Spleen (tissue), 11 donors: ENCODE data around the gene ID2. TPM values are rescaled to one million over a fixed set of nuclear protein-coding genes. Genes with fewer than 3 reads are reported as not detected.

Experiments used
- DNase-seq: peaks from one replicate; pipeline ENCODE4 v3.0.0-alpha.2; 2020
- H3K27ac ChIP-seq, 8 donors: fragments of 200-600 bp; sonication (generic) in 7 of 8; 1 replicate in 4 of 8; 2 replicates in 4 of 8; pipeline versions ENCODE4 v1.5.0 to v1.8.0; 2016 to 2021; ENCODE audit warnings: inconsistent platforms in 4 of 8, mild to moderate bottlenecking in 4 of 8, moderate library complexity in 1 of 8
- H3K27me3 ChIP-seq, 7 donors: fragments of 200-600 bp; sonication (generic) in 6 of 7; replicated peaks in 1 of 7; 1 replicate in 4 of 7; 2 replicates in 3 of 7; pipeline versions ENCODE4 v1.5.0 to v1.8.0; 2016 to 2021; ENCODE audit warnings: inconsistent platforms in 3 of 7, mild to moderate bottlenecking in 1 of 7
- H3K36me3 ChIP-seq, 6 donors: fragments of 200-600 bp; sonication (generic) in 5 of 6; 1 replicate in 4 of 6; 2 replicates in 2 of 6; pipeline versions ENCODE4 v1.5.0 to v1.8.0; 2016 to 2021; ENCODE audit warnings: inconsistent platforms in 2 of 6
- H3K4me1 ChIP-seq, 6 donors: fragments of 200-600 bp; sonication (generic) in 5 of 6; 1 replicate in 3 of 6; 2 replicates in 3 of 6; pipeline versions ENCODE4 v1.5.0 to v1.8.0; 2016 to 2021; ENCODE audit warnings: inconsistent platforms in 3 of 6
- H3K4me3 ChIP-seq, 8 donors: fragments of 200-600 bp; sonication (generic) in 7 of 8; 1 replicate in 4 of 8; 2 replicates in 4 of 8; pipeline versions ENCODE4 v1.5.0 to v1.8.0; 2016 to 2021; ENCODE audit warnings: inconsistent platforms in 4 of 8, mild to moderate bottlenecking in 4 of 8, moderate library complexity in 2 of 8
- H3K9me3 ChIP-seq, 8 donors: fragments of 200-600 bp; sonication (generic) in 7 of 8; 1 replicate in 4 of 8; 2 replicates in 4 of 8; pipeline versions ENCODE4 v1.5.0 to v1.8.0; 2016 to 2021; ENCODE audit warnings: inconsistent platforms in 4 of 8
- POLR2A ChIP-seq, 3 donors: fragments of 450-650 bp; IDR thresholded peaks; one replicate each; pipeline ENCODE4 v1.5.1; 2017; ENCODE audit warnings: antibody characterized with exemption in 3 of 3, mild to moderate bottlenecking in 1 of 3
- POLR2AphosphoS5 ChIP-seq, 3 donors: sonication (generic); formaldehyde crosslinking; IDR thresholded peaks; one replicate each; pipeline ENCODE4 v1.5.1; 2017; ENCODE audit warnings: antibody characterized with exemption in 3 of 3
- WGBS, 5 donors: extraction: QIAGEN DNeasy Blood & Tissue Kit in 3 of 5; methylation state at CpG; one replicate each; pipeline versions ENCODE4 v1.1.5 to v1.1.7; 2013 to 2018; 5-methylcytosine and 5-hydroxymethylcytosine counted together
- intact Hi-C: fragments of 100-400 bp; cut with DNase I; formaldehyde crosslinking; loops from one replicate; pipeline ENCODE4 v1.15.0; 2023; ENCODE audit warnings: low total_unique reads
- polyA plus RNA-seq, 3 donors: library from polyadenylated mRNA; stranded (reverse); fragments of 200-250 nt; gene quantifications; one replicate each; pipeline ENCODE4 v1.2.1, GENCODE V29; 2013
- total RNA-seq, 7 donors: library from RNA; depleted of rRNA in 3 of 7; stranded (reverse); fragments of >200 nt in 3 of 7; fragmentation: NEBNext Ultra II Directional in 4 of 7; extraction: Animal tissue kit (Norgen Biotek cat#: 25700) in 4 of 7; gene quantifications; one replicate each; pipeline versions ENCODE4 v1.1.0 to v1.2.1, GENCODE V29; 2016 to 2021
- TF ChIP-seq, protein P1 (sequence below), 11 experiments: fragments of 200-600 bp in 7 of 11; fragments of 450-650 bp in 4 of 11; sonication (generic) in 4 of 11; IDR thresholded peaks in 8 of 11; conservative IDR thresholded peaks in 3 of 11; 1 replicate in 7 of 11; 2 replicates in 4 of 11; pipeline versions ENCODE4 v1.4.0 to v1.8.0; 2016 to 2021; ENCODE audit warnings: antibody characterized with exemption in 11 of 11, inconsistent platforms in 4 of 11, mild to moderate bottlenecking in 1 of 11
- donor health status: healthy with polysubstance abuse.
- donor health status: DM: no; HTN: no; CAD: no; lungs with moderate emphysema.
- donor health status: DM: no; HTN: no; CAD: no.
- donor health status: Bipolar disorder and iron deficiency.
- donor health status: healthy.
- donor health status: DM: no; HTN: no; CAD: no.
- donor health status: DM: yes; HTN: yes; CAD: no.

Gene ID2
- total and polyA plus RNA-seq, 10 donors, result 42.8 to 343 (median 90.1) TPM

DNA sequence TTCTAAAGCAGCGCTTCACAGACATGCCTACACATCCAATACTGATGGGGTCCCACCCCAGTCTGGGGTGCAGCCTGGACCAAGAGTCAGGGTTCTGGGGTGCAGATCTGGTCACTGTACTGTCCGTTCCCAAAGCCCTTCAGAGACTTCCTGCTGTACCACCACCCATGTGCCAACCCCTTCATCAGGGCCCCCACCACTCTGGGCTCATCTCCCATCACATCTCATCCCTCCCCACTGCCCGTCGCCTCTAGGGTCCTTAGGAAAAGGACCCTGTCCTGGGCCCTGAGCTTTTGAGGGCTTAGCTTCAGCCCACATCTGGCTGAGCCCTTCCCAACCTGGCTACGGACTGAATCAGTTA lies 37.9 kb upstream of the ID2 start:
- intact Hi-C loops, result no loop called here
- Histone ChIP-seq H3K36me3 (no peaks in the 10 kb centered on the region), H3K9me3 (peaks cover 0 to 19% (median 9%) of the 10 kb centered on the region in 8 donors), H3K27ac (peak overlapping the region in 1 of 8 donors; percentile 67), H3K4me1 (peaks cover 0 to 27% (median 10%) of the 10 kb centered on the region in 6 donors), H3K27me3 (no peaks in the 10 kb centered on the region), H3K4me3 (no peak overlapping the region)
- WGBS, 5 donors, result 82 to 92% (median 89%) methylated on average over 5 of the region's 5 CpGs
- TF ChIP-seq POLR2AphosphoS5 (IDR thresholded peaks at IDR 0.05), result no peak
- no peak for TF ChIP-seq POLR2A (IDR thresholded peaks at IDR 0.05)
- TF ChIP-seq, protein P1, sequence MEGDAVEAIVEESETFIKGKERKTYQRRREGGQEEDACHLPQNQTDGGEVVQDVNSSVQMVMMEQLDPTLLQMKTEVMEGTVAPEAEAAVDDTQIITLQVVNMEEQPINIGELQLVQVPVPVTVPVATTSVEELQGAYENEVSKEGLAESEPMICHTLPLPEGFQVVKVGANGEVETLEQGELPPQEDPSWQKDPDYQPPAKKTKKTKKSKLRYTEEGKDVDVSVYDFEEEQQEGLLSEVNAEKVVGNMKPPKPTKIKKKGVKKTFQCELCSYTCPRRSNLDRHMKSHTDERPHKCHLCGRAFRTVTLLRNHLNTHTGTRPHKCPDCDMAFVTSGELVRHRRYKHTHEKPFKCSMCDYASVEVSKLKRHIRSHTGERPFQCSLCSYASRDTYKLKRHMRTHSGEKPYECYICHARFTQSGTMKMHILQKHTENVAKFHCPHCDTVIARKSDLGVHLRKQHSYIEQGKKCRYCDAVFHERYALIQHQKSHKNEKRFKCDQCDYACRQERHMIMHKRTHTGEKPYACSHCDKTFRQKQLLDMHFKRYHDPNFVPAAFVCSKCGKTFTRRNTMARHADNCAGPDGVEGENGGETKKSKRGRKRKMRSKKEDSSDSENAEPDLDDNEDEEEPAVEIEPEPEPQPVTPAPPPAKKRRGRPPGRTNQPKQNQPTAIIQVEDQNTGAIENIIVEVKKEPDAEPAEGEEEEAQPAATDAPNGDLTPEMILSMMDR (IDR thresholded peaks at IDR 0.05 in 8 of 11, conservative IDR thresholded peaks at IDR 0.05 in 3 of 11), result no peak
- DNase-seq, result peak; percentile 52

DNA sequence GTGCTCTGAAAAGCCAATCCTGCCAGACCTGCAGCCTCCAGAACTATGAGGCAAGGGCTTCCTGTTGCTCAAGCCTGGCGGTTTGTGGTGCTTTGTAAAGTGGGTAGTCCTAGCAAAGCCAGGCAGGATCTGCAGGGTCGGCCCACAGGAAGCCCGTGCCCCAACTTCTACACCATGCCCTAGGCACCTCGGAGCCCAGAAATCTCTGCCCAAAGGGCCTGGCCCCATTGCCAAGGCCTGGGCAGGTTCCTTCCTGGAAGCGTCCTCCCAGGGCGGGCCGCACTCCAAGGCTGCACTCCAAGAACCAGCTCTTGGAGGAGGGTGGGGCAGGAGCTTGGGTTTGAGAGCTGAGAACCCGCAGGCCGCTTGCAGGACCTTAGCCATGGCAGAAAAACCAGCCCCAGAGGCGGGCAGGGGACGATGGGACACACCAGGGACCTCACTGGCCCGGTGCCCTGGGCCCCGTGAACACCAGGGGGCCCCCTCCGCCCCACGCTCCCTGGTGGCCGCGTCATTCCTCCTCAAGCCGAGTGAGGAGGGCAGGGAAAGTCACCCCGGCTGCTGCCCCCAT lies 37.2 kb upstream of the ID2 start:
- H3K4me3 ChIP-seq, result no peak overlapping the region
- WGBS, 5 donors, result 55 to 75% (median 63%) methylated on average over 17 to 19 of the region's 19 CpGs
- peaks cover 0 to 27% (median 10%) of the 10 kb centered on the region in 6 donors for H3K4me1 ChIP-seq
- H3K27ac ChIP-seq, result peak overlapping the region in 2 of 8 donors; percentile 19 to 67
- intact Hi-C loops, result no loop called here
- H3K9me3 ChIP-seq, result peaks cover 0 to 19% (median 9%) of the 10 kb centered on the region in 8 donors
- no peaks in the 10 kb centered on the region for H3K36me3 ChIP-seq
- DNase-seq, result peak; percentile 86
- H3K27me3 ChIP-seq, result no peaks in the 10 kb centered on the region
- TF ChIP-seq POLR2A (IDR thresholded peaks at IDR 0.05), result no peak
- TF ChIP-seq POLR2AphosphoS5 (IDR thresholded peaks at IDR 0.05), result peak in 1 of 3 donors; percentile 33
- TF ChIP-seq, protein P1 (IDR thresholded peaks at IDR 0.05 in 8 of 11, conservative IDR thresholded peaks at IDR 0.05 in 3 of 11), result peak in 2 of 11 experiments; percentile 21 to 36

DNA sequence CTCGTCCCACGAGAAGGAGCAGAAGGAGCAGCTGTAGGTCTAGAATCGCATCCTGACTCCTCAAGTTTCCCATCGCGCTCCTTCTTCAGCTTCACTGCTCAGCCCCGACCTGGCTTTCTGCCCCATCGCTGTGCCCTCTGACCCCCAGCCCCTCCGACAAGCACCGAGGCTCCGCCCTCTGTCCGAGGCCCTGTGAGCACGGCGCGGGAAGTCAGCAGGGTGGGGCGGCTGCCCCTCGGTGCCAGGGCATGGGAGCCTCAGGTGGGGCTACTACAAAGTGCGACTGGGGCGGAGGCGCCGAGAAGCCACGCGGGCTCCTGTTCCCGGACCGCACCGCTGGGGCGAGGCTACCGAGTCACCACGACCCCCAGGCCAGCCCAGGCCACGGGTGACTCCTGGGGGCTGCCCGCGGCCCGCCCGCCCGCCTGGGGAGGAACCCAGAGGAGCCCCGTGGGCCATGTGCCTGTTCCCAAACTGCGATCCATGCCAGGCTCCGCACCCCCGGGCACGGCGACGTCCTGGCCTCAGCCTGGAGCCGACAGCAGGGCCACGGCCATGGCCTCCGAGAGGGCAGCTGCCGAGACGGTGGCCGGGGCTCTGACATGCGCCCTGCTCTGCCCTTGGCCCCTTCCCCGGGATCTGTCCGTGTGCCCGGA lies 36.6 kb upstream of the ID2 start:
- intact Hi-C loops, result no loop called here
- 93 to 97% (median 95%) methylated on average over 40 to 51 of the region's 51 CpGs for WGBS, 5 donors
- H3K9me3 ChIP-seq, result peaks cover 0 to 19% (median 9%) of the 10 kb centered on the region in 8 donors
- peak overlapping the region in 2 of 8 donors; percentile 19 to 67 for H3K27ac ChIP-seq
- no peak overlapping the region for H3K4me3 ChIP-seq
- H3K4me1 ChIP-seq, result peaks cover 0 to 27% (median 10%) of the 10 kb centered on the region in 6 donors
- H3K36me3 ChIP-seq, result no peaks in the 10 kb centered on the region
- DNase-seq, result peak; percentile 76
- TF ChIP-seq POLR2A (IDR thresholded peaks at IDR 0.05) (no peak), POLR2AphosphoS5 (IDR thresholded peaks at IDR 0.05) (no peak)
- TF ChIP-seq, protein P1 (IDR thresholded peaks at IDR 0.05 in 8 of 11, conservative IDR thresholded peaks at IDR 0.05 in 3 of 11), result no peak
- no peaks in the 10 kb centered on the region for H3K27me3 ChIP-seq

DNA sequence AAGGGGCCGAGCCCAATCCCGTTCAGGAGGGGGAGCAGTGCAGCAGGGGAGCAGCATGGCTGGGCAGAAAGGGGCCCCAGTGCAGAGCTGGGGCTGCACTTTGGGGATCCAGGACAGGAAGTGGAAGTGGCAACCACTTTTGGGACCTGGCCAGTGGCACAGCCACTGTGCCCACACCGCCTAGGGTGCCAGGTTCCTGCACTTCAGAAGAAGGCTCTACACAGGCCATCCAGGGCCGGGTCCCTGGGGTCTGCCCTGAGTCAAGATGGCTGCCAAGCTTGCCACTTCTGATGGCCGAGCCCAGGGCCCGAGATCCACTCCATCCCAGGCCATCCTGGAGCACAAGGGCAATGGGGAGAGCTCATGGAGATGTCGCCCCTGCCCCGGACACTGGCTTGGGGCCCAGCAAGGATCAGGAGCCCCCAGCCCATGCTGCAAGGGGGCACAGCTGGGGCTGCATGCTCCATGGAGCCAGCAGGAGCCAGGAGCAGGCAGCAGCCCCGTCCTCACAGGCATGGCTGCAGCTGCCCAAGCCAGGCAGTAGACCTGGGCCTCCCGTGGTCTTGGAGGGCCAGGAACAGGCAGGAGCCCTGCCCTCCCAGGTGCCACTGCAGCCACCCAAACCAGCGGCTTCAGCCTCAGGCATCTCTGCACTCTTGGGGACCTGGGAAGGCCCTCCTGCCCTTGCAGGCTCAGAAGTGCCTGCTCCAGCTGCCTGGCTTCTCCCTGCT lies 35.0 kb upstream of the ID2 start:
- DNase-seq, result peak; percentile 54
- intact Hi-C loops, result no loop called here
- H3K9me3 ChIP-seq, result peaks cover 0 to 19% (median 9%) of the 10 kb centered on the region in 8 donors
- WGBS, 5 donors, result 90 to 96% (median 93%) methylated on average over 4 to 11 of the region's 11 CpGs
- TF ChIP-seq POLR2A (IDR thresholded peaks at IDR 0.05), result no peak
- TF ChIP-seq, protein P1 (IDR thresholded peaks at IDR 0.05 in 8 of 11, conservative IDR thresholded peaks at IDR 0.05 in 3 of 11), result no peak
- TF ChIP-seq POLR2AphosphoS5 (IDR thresholded peaks at IDR 0.05), result no peak
- no peak overlapping the region for H3K27ac ChIP-seq
- no peaks in the 10 kb centered on the region for H3K36me3 ChIP-seq
- no peak overlapping the region for H3K4me3 ChIP-seq
- H3K4me1 ChIP-seq, result peaks cover 0 to 27% (median 10%) of the 10 kb centered on the region in 6 donors
- no peaks in the 10 kb centered on the region for H3K27me3 ChIP-seq
